Lower leg skin (tissue), 4 donors: ENCODE data around the gene OR8B2. TPM values are rescaled to one million over a fixed set of nuclear protein-coding genes. Genes with fewer than 3 reads are reported as not detected.

Experiments
- DNase-seq, 2 donors: peaks; one replicate each; pipeline ENCODE4 v3.0.0-alpha.2; 2019; ENCODE audit warnings: low spot score in 2 of 2
- H3K4me3 ChIP-seq: fragments of 200-600 bp; sonication (generic); 2 replicates; pipeline ENCODE4 v1.5.1; 2017; ENCODE audit warnings: mild to moderate bottlenecking, low read depth; ENCODE audit not compliant: poor library complexity, severe bottlenecking
- CTCF ChIP-seq, 3 donors: fragments of 450-650 bp; IDR thresholded peaks; one replicate each; pipeline ENCODE4 v1.5.1; 2016; ENCODE audit warnings: antibody characterized with exemption in 3 of 3, mild to moderate bottlenecking in 3 of 3, moderate library complexity in 2 of 3
- POLR2A ChIP-seq, 2 donors: fragments of 450-650 bp; IDR thresholded peaks; one replicate each; pipeline ENCODE4 v1.6.1; 2016 to 2017; ENCODE audit warnings: antibody characterized with exemption in 2 of 2, mild to moderate bottlenecking in 1 of 2, moderate library complexity in 1 of 2
- whole genome bisulfite sequencing, 2 donors: methylation state at CpG; one replicate each; pipeline ENCODE4 v1.1.5; 2018; 5-methylcytosine and 5-hydroxymethylcytosine counted together
- intact Hi-C: fragments of 100-400 bp; cut with DNase I; formaldehyde crosslinking; loops from one replicate; pipeline ENCODE4 v1.15.0; 2023; ENCODE audit warnings: low total_unique reads
- total RNA-seq, 4 donors: library from RNA; depleted of rRNA; stranded (reverse); fragments of >200 nt; gene quantifications; one replicate each; pipeline ENCODE4 v1.1.0, GENCODE V29; 2016

The OR8B2 gene
- not detected for total RNA-seq

- DNase-seq: no peak
- TF ChIP-seq CTCF (IDR thresholded peaks at IDR 0.05) (no peak), POLR2A (IDR thresholded peaks at IDR 0.05) (no peak)
- intact Hi-C loops: no loop called here
- 76% methylated on average over 2 of the region's 2 CpGs for WGBS, 2 donors
- H3K4me3 ChIP-seq: no peak within 1 kb of the TSS
These were observed at the start of gene OR8B2 for GRCh38 chr11:124384399-124384798. TSS of gene OR8B2 (minus strand) at chr11:124384499. CDS start at chr11:124383343, 1,156 bp downstream.

- no peak overlapping the region for H3K4me3 ChIP-seq
- intact Hi-C loops: no loop called here
- TF ChIP-seq POLR2A (IDR thresholded peaks at IDR 0.05) (no peak), CTCF (IDR thresholded peaks at IDR 0.05) (no peak)
- DNase-seq: no peak
- WGBS, 2 donors: 69 to 75% methylated on average over 2 of the region's 2 CpGs
These were observed 45.3 kb upstream of the OR8B2 start for GRCh38 chr11:124429599-124429998.

GRCh38 chr11:124424384-124424921 lies 40.2 kb upstream of the OR8B2 start, which contains the start of gene OR8B4:
TSS of gene OR8B4 (minus strand) at chr11:124424871. CDS start at chr11:124424871, 0 bp downstream.
- DNase-seq: no peak
- H3K4me3 ChIP-seq: no peak within 1 kb of the TSS
- intact Hi-C loops: no loop called here
- no peak for TF ChIP-seq POLR2A (IDR thresholded peaks at IDR 0.05)
- no peak for TF ChIP-seq CTCF (IDR thresholded peaks at IDR 0.05)
- WGBS, 2 donors: 85 to 93% methylated on average over 2 of the region's 2 CpGs

GRCh38 chr11:124421043-124421442 lies 36.7 kb upstream of the OR8B2 start:
- intact Hi-C loops: no loop called here
- WGBS, 2 donors: 74 to 79% methylated on average over 4 of the region's 4 CpGs

GRCh38 chr11:124415356-124415923 lies 31.1 kb upstream of the OR8B2 start:
- TF ChIP-seq CTCF (IDR thresholded peaks at IDR 0.05): no peak
- no peak for TF ChIP-seq POLR2A (IDR thresholded peaks at IDR 0.05)
- DNase-seq: no peak
- no peak overlapping the region for H3K4me3 ChIP-seq
- 20 to 21% methylated on average over 5 of the region's 5 CpGs for WGBS, 2 donors
- intact Hi-C loops: no loop called here

More at GRCh38 chr11:124421043-124421442, 36.7 kb upstream of the OR8B2 start:
- H3K4me3 ChIP-seq: no peak overlapping the region
- no peak for DNase-seq
- TF ChIP-seq CTCF (IDR thresholded peaks at IDR 0.05): no peak
- TF ChIP-seq POLR2A (IDR thresholded peaks at IDR 0.05): no peak

GRCh38 chr11:124409906-124410305 lies 25.6 kb upstream of the OR8B2 start:
- H3K4me3 ChIP-seq: no peak overlapping the region
- DNase-seq: no peak
- 84 to 85% methylated on average over 7 of the region's 7 CpGs for WGBS, 2 donors
- intact Hi-C loops: no loop called here
- TF ChIP-seq POLR2A (IDR thresholded peaks at IDR 0.05) (no peak), CTCF (IDR thresholded peaks at IDR 0.05) (no peak)
